Stomach (tissue), 4 donors: ENCODE measurements around the gene NT5DC1.

Experiments used
- EP300 ChIP-seq: sonication (generic); formaldehyde crosslinking; IDR thresholded peaks from one replicate; pipeline ENCODE4 v1.6.1; 2017; ENCODE audit warnings: antibody characterized with exemption
- POLR2A ChIP-seq, 4 donors: fragments of 450-650 bp; IDR thresholded peaks; one replicate each; pipeline ENCODE4 v1.6.1; 2016; ENCODE audit warnings: antibody characterized with exemption in 4 of 4, control low read depth in 2 of 4, mild to moderate bottlenecking in 1 of 4, moderate library complexity in 1 of 4
- TF ChIP-seq, protein P1 (sequence below), 7 experiments: fragments of 450-650 bp in 4 of 7; fragments of 200-600 bp in 3 of 7; sonication (generic) in 3 of 7; IDR thresholded peaks; one replicate each; pipeline ENCODE4 v1.5.1; 2016 to 2019; ENCODE audit warnings: antibody characterized with exemption in 7 of 7, control low read depth in 2 of 7, mild to moderate bottlenecking in 1 of 7

GRCh38 chr6:116253505-116254296, 153.0 kb downstream of the NT5DC1 start, which contains the start of gene TSPYL4:
- TF ChIP-seq, protein P1, sequence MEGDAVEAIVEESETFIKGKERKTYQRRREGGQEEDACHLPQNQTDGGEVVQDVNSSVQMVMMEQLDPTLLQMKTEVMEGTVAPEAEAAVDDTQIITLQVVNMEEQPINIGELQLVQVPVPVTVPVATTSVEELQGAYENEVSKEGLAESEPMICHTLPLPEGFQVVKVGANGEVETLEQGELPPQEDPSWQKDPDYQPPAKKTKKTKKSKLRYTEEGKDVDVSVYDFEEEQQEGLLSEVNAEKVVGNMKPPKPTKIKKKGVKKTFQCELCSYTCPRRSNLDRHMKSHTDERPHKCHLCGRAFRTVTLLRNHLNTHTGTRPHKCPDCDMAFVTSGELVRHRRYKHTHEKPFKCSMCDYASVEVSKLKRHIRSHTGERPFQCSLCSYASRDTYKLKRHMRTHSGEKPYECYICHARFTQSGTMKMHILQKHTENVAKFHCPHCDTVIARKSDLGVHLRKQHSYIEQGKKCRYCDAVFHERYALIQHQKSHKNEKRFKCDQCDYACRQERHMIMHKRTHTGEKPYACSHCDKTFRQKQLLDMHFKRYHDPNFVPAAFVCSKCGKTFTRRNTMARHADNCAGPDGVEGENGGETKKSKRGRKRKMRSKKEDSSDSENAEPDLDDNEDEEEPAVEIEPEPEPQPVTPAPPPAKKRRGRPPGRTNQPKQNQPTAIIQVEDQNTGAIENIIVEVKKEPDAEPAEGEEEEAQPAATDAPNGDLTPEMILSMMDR (IDR thresholded peaks at IDR 0.05): no peak
- TF ChIP-seq EP300: no peak
- TF ChIP-seq POLR2A (IDR thresholded peaks at IDR 0.05): peak in 2 of 4 donors; percentile 77 to 83
